Measurements from ENCODE around the gene UBE2O.
"Not testable (repeated sequence)": the region's sequence is repeated elsewhere in the genome, so short reads cannot be mapped to it uniquely, and the experiment has no call there.

Gene UBE2O

DNA sequence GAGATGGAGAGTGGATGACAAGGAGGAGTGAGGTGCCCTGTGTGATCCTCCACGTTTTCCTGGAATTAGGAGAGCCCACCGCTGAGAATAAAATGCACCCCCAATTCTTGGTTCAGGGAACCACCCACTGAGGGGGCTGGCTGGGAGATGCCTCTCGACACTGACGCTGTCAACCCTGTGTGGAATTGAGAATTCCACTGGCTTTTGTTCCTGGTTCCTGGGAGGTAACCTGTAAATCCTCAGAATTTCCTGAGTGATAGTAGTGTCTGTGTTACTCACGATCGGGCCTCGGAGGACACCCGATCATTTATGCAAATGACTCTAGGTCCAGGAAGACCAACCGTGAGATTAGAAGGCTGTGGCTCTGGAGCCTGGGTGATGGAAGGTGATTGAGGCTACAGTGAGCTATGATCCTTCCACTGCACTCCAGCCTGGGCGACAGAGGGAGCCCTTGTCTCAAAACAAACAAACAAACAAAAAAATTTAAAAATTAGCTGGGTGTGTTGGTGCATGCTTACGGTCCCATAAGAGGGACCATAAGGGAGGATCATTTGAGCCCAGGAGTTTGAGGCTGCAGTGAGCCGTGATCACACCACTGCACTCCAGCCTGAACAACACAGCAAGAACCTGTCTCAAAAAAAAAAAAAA lies 87.6 kb downstream of the UBE2O start:
- no peak overlapping the region for H2AK5ac ChIP-seq (ENCODE audit: low read length)
- no peak overlapping the region for H3K4me2 ChIP-seq (ENCODE audit: low read length)
- no peak overlapping the region for H3K18ac ChIP-seq (ENCODE audit: low read length)
- no peak overlapping the region for H3K9ac ChIP-seq (ENCODE audit: low read length)
- no peak overlapping the region for H4K5ac ChIP-seq (ENCODE audit: low read length)
- WGBS (ENCODE audit: extremely low coverage, insufficient coverage, low lambda C conversion rate), result no CpG with 5 or more reads among the region's 12 CpGs
- no peak overlapping the region for H3K23ac ChIP-seq (ENCODE audit: low read length)
- no peaks in the 10 kb centered on the region for H3K36me3 ChIP-seq (ENCODE audit: control insufficient read depth, insufficient read depth, low read length)
- H3K27me3 ChIP-seq (ENCODE audit: insufficient read depth, low read length, poor library complexity), result no peaks in the 10 kb centered on the region
- no peak overlapping the region for H2BK5ac ChIP-seq (ENCODE audit: low read length)
- no peaks in the 10 kb centered on the region for H3K79me1 ChIP-seq (ENCODE audit: low read length)
- no peak overlapping the region for H3K4me3 ChIP-seq (ENCODE audit: low read length)
- H3K79me2 ChIP-seq (ENCODE audit: control insufficient read depth, insufficient read depth, low read length), result no peaks in the 10 kb centered on the region
- H3K27ac ChIP-seq (ENCODE audit: low read depth, low read length), result no peak overlapping the region
- H3K4me1 ChIP-seq (ENCODE audit: control insufficient read depth, low read depth, low read length), result no peaks in the 10 kb centered on the region
- no peak overlapping the region for H2BK15ac ChIP-seq (replicated peaks; ENCODE audit: low read depth)
- H3K4ac ChIP-seq (ENCODE audit: low read depth, low read length), result no peak overlapping the region
- peak; percentile 48 for DNase-seq
- no peak overlapping the region for H4K8ac ChIP-seq (ENCODE audit: low read depth, low read length)
- no peak overlapping the region for H3K56ac ChIP-seq (ENCODE audit: low read length)
- no peak overlapping the region for H2BK120ac ChIP-seq (ENCODE audit: low read depth, low read length)

DNA sequence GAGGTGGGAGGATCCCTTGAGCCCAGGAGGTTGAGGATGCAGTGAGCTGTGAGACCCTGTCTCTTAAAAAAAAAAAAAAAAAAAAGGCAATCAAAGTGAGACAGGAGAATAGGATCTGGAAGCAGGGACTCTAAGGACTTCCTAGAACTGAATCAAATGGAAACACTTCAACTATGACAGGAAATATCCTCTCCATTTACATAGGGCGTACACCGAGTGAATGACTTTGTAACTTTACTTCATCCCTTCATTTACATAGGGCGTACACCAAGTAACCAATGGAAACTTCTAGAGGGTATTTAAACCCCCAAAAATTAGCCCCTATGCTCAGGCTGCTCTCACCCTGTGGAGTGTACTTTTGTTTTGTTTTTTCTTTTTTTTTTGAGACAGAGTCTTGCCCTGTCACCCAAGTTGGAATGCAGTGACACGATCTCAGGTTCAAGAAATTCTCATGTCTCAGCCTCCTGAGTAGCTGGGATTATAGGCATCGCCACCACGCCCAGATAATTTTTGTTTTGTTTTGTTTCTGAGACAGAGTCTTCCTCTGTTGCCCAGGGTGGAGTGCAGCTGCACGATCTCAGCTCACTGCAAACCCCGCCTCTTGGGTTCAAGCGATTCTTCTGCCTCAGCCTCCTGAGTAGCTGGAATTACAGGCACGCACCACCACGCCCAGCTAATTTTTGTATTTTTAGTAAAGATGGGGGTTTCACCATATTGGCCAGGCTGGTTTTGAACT lies 89.7 kb downstream of the UBE2O start:
- no peak overlapping the region for H4K5ac ChIP-seq (ENCODE audit: low read length)
- no peak overlapping the region for H3K4me3 ChIP-seq (ENCODE audit: low read length)
- no peak overlapping the region for H3K4ac ChIP-seq (ENCODE audit: low read depth, low read length)
- H3K27ac ChIP-seq (ENCODE audit: low read depth, low read length), result no peak overlapping the region
- no peak overlapping the region for H3K18ac ChIP-seq (ENCODE audit: low read length)
- no peak overlapping the region for H4K8ac ChIP-seq (ENCODE audit: low read depth, low read length)
- H2AK5ac ChIP-seq (ENCODE audit: low read length), result no peak overlapping the region
- WGBS (ENCODE audit: extremely low coverage, insufficient coverage, low lambda C conversion rate), result no CpG with 5 or more reads among the region's 11 CpGs
- no peaks in the 10 kb centered on the region for H3K4me1 ChIP-seq (ENCODE audit: control insufficient read depth, low read depth, low read length)
- no peak overlapping the region for H2BK120ac ChIP-seq (ENCODE audit: low read depth, low read length)
- no peak overlapping the region for H3K4me2 ChIP-seq (ENCODE audit: low read length)
- no peak overlapping the region for H2BK15ac ChIP-seq (replicated peaks; ENCODE audit: low read depth)
- no peak for DNase-seq
- H3K27me3 ChIP-seq (ENCODE audit: insufficient read depth, low read length, poor library complexity), result no peaks in the 10 kb centered on the region
- no peaks in the 10 kb centered on the region for H3K36me3 ChIP-seq (ENCODE audit: control insufficient read depth, insufficient read depth, low read length)
- H2BK5ac ChIP-seq (ENCODE audit: low read length), result no peak overlapping the region
- no peak overlapping the region for H3K9ac ChIP-seq (ENCODE audit: low read length)
- no peak overlapping the region for H3K23ac ChIP-seq (ENCODE audit: low read length)
- no peak overlapping the region for H3K56ac ChIP-seq (ENCODE audit: low read length)
- no peaks in the 10 kb centered on the region for H3K79me2 ChIP-seq (ENCODE audit: control insufficient read depth, insufficient read depth, low read length)
- no peaks in the 10 kb centered on the region for H3K79me1 ChIP-seq (ENCODE audit: low read length)

DNA sequence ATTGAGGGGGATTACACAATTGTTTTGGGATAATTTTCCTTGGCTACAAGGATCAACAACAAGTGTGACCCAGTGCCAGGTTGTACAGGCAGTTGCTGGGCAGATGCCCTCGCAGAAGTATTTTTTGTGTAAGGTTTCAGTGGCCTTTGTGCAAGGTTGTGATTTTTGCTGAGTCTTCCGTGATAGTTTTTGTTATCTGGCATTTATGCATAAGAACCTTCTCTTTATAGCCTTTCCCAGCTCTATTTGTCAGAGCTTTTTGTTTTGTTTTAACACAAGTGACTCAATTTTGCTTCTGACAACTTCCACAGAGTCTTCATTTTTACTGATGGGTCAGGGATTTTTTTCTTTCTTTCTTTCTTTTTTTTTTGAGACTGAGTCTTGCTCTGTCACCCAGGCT lies 92.5 kb downstream of the UBE2O start:
- H3K4me1 ChIP-seq (ENCODE audit: control insufficient read depth, low read depth, low read length), result no peaks in the 10 kb centered on the region
- no peak overlapping the region for H2AK5ac ChIP-seq (ENCODE audit: low read length)
- H4K8ac ChIP-seq (ENCODE audit: low read depth, low read length), result no peak overlapping the region
- H3K27me3 ChIP-seq (ENCODE audit: insufficient read depth, low read length, poor library complexity), result no peaks in the 10 kb centered on the region
- no peak overlapping the region for H3K4me2 ChIP-seq (ENCODE audit: low read length)
- no peaks in the 10 kb centered on the region for H3K79me1 ChIP-seq (ENCODE audit: low read length)
- H3K27ac ChIP-seq (ENCODE audit: low read depth, low read length), result no peak overlapping the region
- H3K4ac ChIP-seq (ENCODE audit: low read depth, low read length), result no peak overlapping the region
- H3K4me3 ChIP-seq (ENCODE audit: low read length), result no peak overlapping the region
- DNase-seq, result no peak
- H2BK15ac ChIP-seq (replicated peaks; ENCODE audit: low read depth), result no peak overlapping the region
- no peak overlapping the region for H2BK120ac ChIP-seq (ENCODE audit: low read depth, low read length)
- H3K79me2 ChIP-seq (ENCODE audit: control insufficient read depth, insufficient read depth, low read length), result no peaks in the 10 kb centered on the region
- no peak overlapping the region for H3K23ac ChIP-seq (ENCODE audit: low read length)
- H4K5ac ChIP-seq (ENCODE audit: low read length), result no peak overlapping the region
- H3K18ac ChIP-seq (ENCODE audit: low read length), result no peak overlapping the region
- no CpG with 5 or more reads among the region's 2 CpGs for WGBS (ENCODE audit: extremely low coverage, insufficient coverage, low lambda C conversion rate)
- H3K9ac ChIP-seq (ENCODE audit: low read length), result no peak overlapping the region
- H2BK5ac ChIP-seq (ENCODE audit: low read length), result no peak overlapping the region
- no peak overlapping the region for H3K56ac ChIP-seq (ENCODE audit: low read length)
- H3K36me3 ChIP-seq (ENCODE audit: control insufficient read depth, insufficient read depth, low read length), result no peaks in the 10 kb centered on the region

- not testable (repeated sequence) for H2BK5ac ChIP-seq (ENCODE audit: low read length); H3K4me3 ChIP-seq (ENCODE audit: low read length); H3K4me1 ChIP-seq (ENCODE audit: control insufficient read depth, low read depth, low read length); H3K9ac ChIP-seq (ENCODE audit: low read length); H3K36me3 ChIP-seq (ENCODE audit: control insufficient read depth, insufficient read depth, low read length); H3K79me1 ChIP-seq (ENCODE audit: low read length); H4K8ac ChIP-seq (ENCODE audit: low read depth, low read length); H3K4me2 ChIP-seq (ENCODE audit: low read length); H3K4ac ChIP-seq (ENCODE audit: low read depth, low read length); H4K5ac ChIP-seq (ENCODE audit: low read length); H3K27ac ChIP-seq (ENCODE audit: low read depth, low read length); H2BK15ac ChIP-seq (replicated peaks; ENCODE audit: low read depth); H3K23ac ChIP-seq (ENCODE audit: low read length); H3K27me3 ChIP-seq (ENCODE audit: insufficient read depth, low read length, poor library complexity); H2AK5ac ChIP-seq (ENCODE audit: low read length); H3K79me2 ChIP-seq (ENCODE audit: control insufficient read depth, insufficient read depth, low read length); H2BK120ac ChIP-seq (ENCODE audit: low read depth, low read length); H3K56ac ChIP-seq (ENCODE audit: low read length); H3K18ac ChIP-seq (ENCODE audit: low read length)
- WGBS (ENCODE audit: extremely low coverage, insufficient coverage, low lambda C conversion rate), result no CpG with 5 or more reads among the region's 6 CpGs
- peak; percentile 37 for DNase-seq
Measured at GRCh38 chr17:76359776-76360175, 93.2 kb downstream of the UBE2O start.

DNA sequence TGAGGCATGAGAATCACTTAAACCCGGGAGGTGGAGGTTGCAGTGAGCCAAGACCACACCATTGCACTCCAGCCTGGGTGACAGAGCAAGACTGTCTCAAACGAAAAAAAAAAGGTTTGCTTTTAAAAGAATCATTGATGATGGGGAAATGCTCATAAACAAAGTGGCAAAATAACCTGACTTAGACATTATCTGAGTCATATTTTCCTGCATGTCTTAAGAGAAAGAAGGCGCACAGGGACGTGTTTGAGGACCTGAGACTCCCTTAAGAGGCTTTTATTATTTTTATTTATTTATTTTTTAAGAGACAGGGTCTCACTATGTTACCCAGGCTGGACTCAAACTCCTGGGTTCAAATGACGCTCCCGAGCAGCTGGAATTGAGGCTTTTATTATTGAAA lies 93.6 kb downstream of the UBE2O start:
- Histone ChIP-seq H3K4me2 (ENCODE audit: low read length) (no peak overlapping the region), H4K8ac (ENCODE audit: low read depth, low read length) (no peak overlapping the region), H3K56ac (ENCODE audit: low read length) (no peak overlapping the region), H3K18ac (ENCODE audit: low read length) (no peak overlapping the region), H4K5ac (ENCODE audit: low read length) (no peak overlapping the region), H3K79me2 (ENCODE audit: control insufficient read depth, insufficient read depth, low read length) (no peaks in the 10 kb centered on the region), H3K79me1 (ENCODE audit: low read length) (no peaks in the 10 kb centered on the region), H3K27ac (ENCODE audit: low read depth, low read length) (no peak overlapping the region), H2BK120ac (ENCODE audit: low read depth, low read length) (no peak overlapping the region), H3K9ac (ENCODE audit: low read length) (no peak overlapping the region), H3K36me3 (ENCODE audit: control insufficient read depth, insufficient read depth, low read length) (no peaks in the 10 kb centered on the region), H3K27me3 (ENCODE audit: insufficient read depth, low read length, poor library complexity) (no peaks in the 10 kb centered on the region), H3K4me3 (ENCODE audit: low read length) (no peak overlapping the region), H3K23ac (ENCODE audit: low read length) (no peak overlapping the region), H3K4me1 (ENCODE audit: control insufficient read depth, low read depth, low read length) (no peaks in the 10 kb centered on the region), H2BK5ac (ENCODE audit: low read length) (no peak overlapping the region), H2AK5ac (ENCODE audit: low read length) (no peak overlapping the region), H2BK15ac (replicated peaks; ENCODE audit: low read depth) (no peak overlapping the region), H3K4ac (ENCODE audit: low read depth, low read length) (no peak overlapping the region)
- no CpG with 5 or more reads among the region's 6 CpGs for WGBS (ENCODE audit: extremely low coverage, insufficient coverage, low lambda C conversion rate)
- no peak for DNase-seq
